SJSA1 (cell line): ENCODE results near the gene PSMC1. TPM values are rescaled to one million over a fixed set of nuclear protein-coding genes. Genes with fewer than 3 reads are reported as not detected.

Experiments
- DNase-seq, 2 experiments: peaks; one replicate each; pipeline ENCODE4 v3.0.0-alpha.2; 2015 to 2020; ENCODE audit warnings: low spot score in 2 of 2, low read depth in 1 of 2
- H3K27ac ChIP-seq: fragments of 250-450 bp; sonication (Bioruptor Pico); 2 replicates; pipeline ENCODE4 v1.5.1; 2020; ENCODE audit warnings: mild to moderate bottlenecking, moderate library complexity
- H3K27me3 ChIP-seq: fragments of 250-450 bp; sonication (Bioruptor Pico); replicated peaks from 2 replicates; pipeline ENCODE4 v1.5.1; 2020; ENCODE audit warnings: mild to moderate bottlenecking, moderate library complexity
- H3K36me3 ChIP-seq: fragments of 250-450 bp; sonication (Bioruptor Pico); 2 replicates; pipeline ENCODE4 v1.5.1; 2020; ENCODE audit warnings: mild to moderate bottlenecking
- H3K4me1 ChIP-seq: fragments of 250-450 bp; sonication (Bioruptor Pico); replicated peaks from 2 replicates; pipeline ENCODE4 v1.6.1; 2021; ENCODE audit warnings: mild to moderate bottlenecking
- H3K4me3 ChIP-seq: fragments of 250-450 bp; sonication (Bioruptor Pico); 2 replicates; pipeline ENCODE4 v1.5.1; 2020; ENCODE audit warnings: mild to moderate bottlenecking
- H3K9me3 ChIP-seq: fragments of 250-450 bp; sonication (Bioruptor Pico); replicated peaks from 2 replicates; pipeline ENCODE4 v1.5.1; 2020; ENCODE audit warnings: mild to moderate bottlenecking
- total RNA-seq: library from RNA; depleted of rRNA; stranded (reverse); fragments of >200 nt; shearing (Covaris generic); gene quantifications from 2 replicates; pipeline ENCODE4 v1.2.3, GENCODE V29; 2014

Gene PSMC1
- total RNA-seq, 1 experiment from 2014 or later: 401 TPM

DNA sequence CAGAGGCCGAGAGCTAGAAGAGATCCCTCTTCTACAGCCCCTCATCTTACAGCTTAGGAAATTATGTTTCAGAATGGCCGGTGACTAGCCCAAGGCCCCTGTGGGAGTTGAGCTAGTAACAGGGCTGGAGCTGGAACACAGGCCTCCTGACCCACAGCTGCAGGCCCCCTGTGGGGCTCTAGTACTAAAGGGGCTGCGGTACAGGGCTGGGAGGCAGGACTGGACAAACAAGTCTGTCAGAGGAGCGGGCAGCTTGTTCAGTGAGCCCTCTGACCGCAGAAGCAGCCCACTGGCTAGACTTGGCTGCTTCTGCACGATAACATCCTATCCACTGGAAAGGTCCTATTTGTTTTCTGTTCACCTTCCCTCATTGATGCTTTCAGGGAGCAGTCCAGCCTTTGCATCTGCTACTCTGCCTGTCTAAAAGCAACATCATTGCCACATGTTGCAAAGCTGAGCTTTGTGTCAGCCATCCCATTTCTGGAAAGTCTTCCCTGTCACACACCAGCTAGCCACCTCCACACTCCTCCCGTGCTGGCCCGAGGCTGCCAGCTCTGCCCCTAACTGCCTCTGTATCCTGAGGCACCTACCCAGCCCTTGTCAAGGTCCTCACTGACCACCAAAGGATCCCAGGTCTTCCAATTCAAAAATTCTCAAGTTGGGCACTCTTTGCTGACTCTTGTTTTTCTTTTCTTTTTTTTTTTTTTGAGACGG lies 10.2 kb downstream of the PSMC1 start:
- Histone ChIP-seq H3K27ac (no peak overlapping the region), H3K4me3 (no peak overlapping the region), H3K4me1 (no peaks in the 10 kb centered on the region), H3K9me3 (no peaks in the 10 kb centered on the region), H3K27me3 (no peaks in the 10 kb centered on the region), H3K36me3 (peaks cover 90% of the 10 kb centered on the region)
- DNase-seq: no peak

DNA sequence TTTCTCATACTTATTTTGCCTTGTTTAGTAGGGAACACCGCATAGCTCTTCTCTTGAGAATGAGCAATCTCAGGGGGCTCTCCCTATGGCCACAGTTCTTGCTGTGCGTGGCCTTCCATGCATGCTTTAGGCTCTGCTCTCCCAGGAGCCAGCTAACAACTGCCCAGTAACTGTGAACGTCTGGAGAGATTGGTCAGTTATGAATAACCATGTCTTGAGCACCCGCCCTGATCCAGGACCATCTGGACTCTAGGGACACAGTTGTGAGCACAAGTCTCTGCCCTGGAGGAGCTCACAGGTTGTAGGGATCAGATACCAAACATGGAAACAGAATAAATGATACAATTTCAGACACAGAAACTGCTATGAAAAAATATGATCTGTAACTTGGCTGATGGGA lies 12.1 kb downstream of the PSMC1 start:
- H3K27me3 ChIP-seq: no peaks in the 10 kb centered on the region
- H3K36me3 ChIP-seq: peaks cover 95% of the 10 kb centered on the region

DNA sequence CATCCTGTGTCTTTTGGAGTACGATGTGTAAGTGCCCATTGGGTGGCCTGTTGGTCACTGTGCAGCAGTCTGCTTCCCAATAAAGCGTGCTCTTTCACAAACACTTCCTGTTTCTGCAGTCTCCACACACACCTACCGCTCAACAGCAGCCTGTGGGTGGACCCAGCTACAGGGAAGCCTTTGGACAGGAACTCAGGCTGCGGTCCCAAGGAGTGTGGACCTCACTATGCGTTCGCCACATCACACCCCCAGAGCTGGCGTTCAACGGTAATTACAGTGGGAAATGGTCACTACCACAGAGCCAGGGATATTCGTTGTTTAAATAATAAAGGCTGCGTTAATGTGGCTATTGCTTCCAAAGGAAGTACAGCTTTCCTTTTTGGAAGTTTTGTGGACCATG lies 16.2 kb downstream of the PSMC1 start:
- Histone ChIP-seq H3K4me1 (peaks cover 29% of the 10 kb centered on the region), H3K27ac (no peak overlapping the region), H3K4me3 (no peak overlapping the region), H3K9me3 (no peaks in the 10 kb centered on the region), H3K27me3 (no peaks in the 10 kb centered on the region), H3K36me3 (peaks cover 84% of the 10 kb centered on the region)
- DNase-seq: peak in 1 of 2 experiments; percentile 18

More for the DNA sequence above, 12.1 kb downstream of the PSMC1 start:
- Histone ChIP-seq H3K4me1 (no peaks in the 10 kb centered on the region), H3K4me3 (no peak overlapping the region), H3K27ac (no peak overlapping the region), H3K9me3 (no peaks in the 10 kb centered on the region)
- DNase-seq: no peak

DNA sequence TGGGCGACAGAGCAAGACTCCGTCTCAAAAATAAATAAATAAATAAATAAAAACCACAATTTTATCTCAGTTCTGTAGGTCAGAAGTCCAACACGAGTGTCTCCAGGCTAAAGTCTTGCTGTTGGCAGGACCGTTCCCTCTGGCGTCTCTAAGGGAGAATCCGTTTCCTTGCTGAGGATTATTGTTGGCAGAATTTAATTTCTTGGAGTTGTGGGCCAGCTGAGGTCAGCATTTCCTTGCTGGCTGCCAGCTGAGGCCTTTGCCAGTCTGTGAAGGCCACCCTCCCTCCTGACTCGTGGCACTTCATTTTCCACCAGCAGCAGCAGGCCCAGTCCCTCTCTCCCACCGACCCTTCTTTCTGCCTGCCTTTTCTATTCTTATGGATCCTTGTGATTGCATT lies 17.2 kb downstream of the PSMC1 start:
- Histone ChIP-seq H3K4me1 (peaks cover 29% of the 10 kb centered on the region), H3K9me3 (no peaks in the 10 kb centered on the region), H3K36me3 (peaks cover 80% of the 10 kb centered on the region), H3K27ac (no peak overlapping the region), H3K4me3 (no peak overlapping the region), H3K27me3 (no peaks in the 10 kb centered on the region)
- DNase-seq: no peak

DNA sequence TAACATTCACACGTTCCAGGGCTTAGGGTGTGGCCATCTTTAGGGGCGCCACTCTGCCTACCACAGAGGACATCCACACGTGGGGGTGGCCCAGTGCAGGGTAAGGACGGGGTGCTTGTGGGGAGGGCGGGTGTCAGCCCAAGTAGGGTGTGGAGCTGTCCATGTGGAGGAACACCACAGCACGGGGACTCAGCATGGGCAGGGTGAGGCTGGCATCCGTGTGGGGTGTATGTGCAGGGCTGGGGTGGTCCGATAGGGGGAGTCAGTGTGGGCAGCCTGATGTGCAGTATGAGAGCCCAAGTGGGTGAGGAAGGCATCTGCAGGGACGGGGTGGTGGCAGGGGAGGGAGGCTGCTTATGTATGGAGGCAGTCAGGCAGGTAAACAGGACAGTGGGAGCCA lies 17.7 kb downstream of the PSMC1 start:
- peak; percentile 4 to 34 for DNase-seq
- Histone ChIP-seq H3K4me1 (peaks cover 29% of the 10 kb centered on the region), H3K27ac (no peak overlapping the region), H3K27me3 (no peaks in the 10 kb centered on the region), H3K9me3 (no peaks in the 10 kb centered on the region), H3K36me3 (peaks cover 79% of the 10 kb centered on the region), H3K4me3 (no peak overlapping the region)

DNA sequence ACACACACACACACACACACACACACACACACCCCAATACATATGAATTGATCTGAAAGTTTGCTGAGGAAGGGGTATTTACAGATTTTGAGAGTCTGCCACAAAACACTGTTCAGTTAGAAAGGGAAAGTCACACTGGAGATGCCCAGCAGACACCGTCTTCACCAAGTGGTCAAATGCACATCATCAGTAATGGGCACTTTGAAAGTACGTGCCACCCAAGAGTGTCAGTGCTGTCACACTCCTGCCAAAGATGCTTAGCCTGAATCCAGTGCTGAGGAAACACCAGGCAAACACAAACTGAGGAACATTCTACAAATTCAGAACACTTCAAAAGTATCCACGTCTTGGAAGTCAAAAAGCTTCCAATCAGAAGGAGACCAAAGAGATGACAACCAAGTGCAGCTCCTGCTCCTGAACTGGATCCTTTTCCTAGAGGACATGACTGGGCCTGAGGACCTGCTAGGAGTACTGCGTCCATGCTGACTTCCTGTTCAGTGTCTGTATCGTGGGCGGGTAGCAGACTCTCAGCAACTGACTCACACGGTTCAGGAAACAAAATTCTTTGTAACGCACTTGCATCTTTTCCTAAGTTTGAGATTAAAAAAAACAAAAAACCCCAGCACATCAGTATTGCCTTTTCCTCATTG lies 18.6 kb downstream of the PSMC1 start:
- Histone ChIP-seq H3K9me3 (no peaks in the 10 kb centered on the region), H3K36me3 (peaks cover 71% of the 10 kb centered on the region), H3K4me1 (peaks cover 29% of the 10 kb centered on the region), H3K27ac (peak overlapping the region; percentile 70), H3K27me3 (no peaks in the 10 kb centered on the region), H3K4me3 (no peak overlapping the region)
- DNase-seq: peak; percentile 46 to 62

DNA sequence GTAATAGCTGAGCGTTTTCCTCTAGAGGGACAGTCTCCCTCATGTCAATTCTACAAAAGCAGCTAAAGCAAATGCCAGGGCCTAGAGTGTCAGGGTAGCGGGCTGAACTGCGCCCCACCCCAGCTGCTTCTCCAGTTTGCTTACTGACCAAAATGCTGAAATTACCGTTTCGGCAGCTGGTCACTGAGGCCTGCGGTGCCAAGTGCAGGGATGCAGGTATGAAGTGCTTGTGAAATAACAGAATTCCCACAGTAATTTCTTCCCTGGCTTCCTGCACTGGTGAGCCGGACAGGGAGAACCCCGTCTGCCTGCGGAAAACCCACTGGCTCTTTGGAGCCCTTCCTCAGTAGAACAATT lies 19.1 kb downstream of the PSMC1 start:
- H3K27ac ChIP-seq: peak overlapping the region; percentile 70
- H3K4me3 ChIP-seq: no peak overlapping the region
- H3K9me3 ChIP-seq: no peaks in the 10 kb centered on the region
- DNase-seq: peak in 1 of 2 experiments; percentile 27
- peaks cover 31% of the 10 kb centered on the region for H3K4me1 ChIP-seq
- H3K36me3 ChIP-seq: peaks cover 70% of the 10 kb centered on the region
- no peaks in the 10 kb centered on the region for H3K27me3 ChIP-seq

DNA sequence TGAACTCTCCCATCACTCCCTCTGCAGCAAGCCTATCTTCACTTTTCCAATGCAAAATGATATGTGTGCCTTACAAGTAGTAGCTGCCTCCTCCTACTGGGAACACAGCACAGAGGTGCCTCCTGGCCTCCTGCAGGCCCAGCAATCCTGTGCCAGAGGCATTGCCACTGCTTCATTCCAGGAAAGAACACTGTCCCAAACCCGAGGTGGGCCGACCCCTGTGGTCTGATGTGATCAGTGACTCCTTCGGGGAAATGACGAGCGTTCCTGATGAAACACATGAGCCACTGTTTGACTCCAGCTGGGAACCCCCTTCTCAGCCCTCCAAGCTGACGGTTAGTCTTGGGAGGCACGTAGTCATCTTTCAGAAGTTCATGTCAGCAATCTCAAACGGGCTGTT lies 19.5 kb downstream of the PSMC1 start:
- H3K36me3 ChIP-seq: peaks cover 70% of the 10 kb centered on the region
- H3K9me3 ChIP-seq: no peaks in the 10 kb centered on the region
- peak; percentile 59 to 82 for DNase-seq
- no peak overlapping the region for H3K4me3 ChIP-seq
- peaks cover 35% of the 10 kb centered on the region for H3K4me1 ChIP-seq
- H3K27ac ChIP-seq: peak overlapping the region; percentile 70
- no peaks in the 10 kb centered on the region for H3K27me3 ChIP-seq

DNA sequence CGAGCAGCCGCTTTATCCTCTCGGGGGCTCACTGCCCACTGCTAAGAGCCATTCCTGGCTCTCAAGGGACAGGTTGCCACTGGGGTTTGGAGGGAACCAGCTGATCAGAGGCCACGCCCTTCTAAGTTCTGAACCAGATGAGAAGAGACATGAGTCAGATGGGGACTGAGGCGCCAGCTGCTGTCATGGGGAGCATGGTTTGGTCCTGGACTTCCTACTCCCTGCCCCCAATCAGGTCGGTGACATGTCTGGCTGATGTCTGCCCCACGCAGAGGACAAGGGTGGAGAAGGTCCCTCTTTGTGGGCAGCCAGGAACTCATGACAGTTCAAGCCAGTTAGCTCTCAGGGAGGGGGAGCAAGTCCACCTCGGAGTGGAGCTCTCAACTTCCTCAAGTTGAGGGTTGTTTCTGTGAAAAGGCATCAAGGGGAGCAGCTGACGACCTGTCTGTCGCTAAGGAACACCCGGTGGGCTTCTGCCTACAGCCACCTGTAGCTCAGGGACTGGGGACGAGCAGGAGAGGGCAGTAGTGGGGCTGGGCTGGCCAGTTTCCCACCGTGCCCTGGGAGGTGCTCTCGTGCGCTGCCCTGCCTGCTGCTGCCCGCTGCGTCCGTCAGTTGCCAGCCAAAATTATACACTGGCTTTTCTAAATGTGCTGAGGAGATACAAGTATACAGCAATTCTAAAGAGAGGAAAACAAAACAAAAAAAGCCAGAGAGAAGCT lies 20.5 kb downstream of the PSMC1 start:
- DNase-seq: peak; percentile 46 to 71
- Histone ChIP-seq H3K36me3 (peaks cover 60% of the 10 kb centered on the region), H3K4me3 (no peak overlapping the region), H3K4me1 (peaks cover 44% of the 10 kb centered on the region), H3K9me3 (no peaks in the 10 kb centered on the region), H3K27me3 (no peaks in the 10 kb centered on the region), H3K27ac (peak overlapping the region; percentile 70)

DNA sequence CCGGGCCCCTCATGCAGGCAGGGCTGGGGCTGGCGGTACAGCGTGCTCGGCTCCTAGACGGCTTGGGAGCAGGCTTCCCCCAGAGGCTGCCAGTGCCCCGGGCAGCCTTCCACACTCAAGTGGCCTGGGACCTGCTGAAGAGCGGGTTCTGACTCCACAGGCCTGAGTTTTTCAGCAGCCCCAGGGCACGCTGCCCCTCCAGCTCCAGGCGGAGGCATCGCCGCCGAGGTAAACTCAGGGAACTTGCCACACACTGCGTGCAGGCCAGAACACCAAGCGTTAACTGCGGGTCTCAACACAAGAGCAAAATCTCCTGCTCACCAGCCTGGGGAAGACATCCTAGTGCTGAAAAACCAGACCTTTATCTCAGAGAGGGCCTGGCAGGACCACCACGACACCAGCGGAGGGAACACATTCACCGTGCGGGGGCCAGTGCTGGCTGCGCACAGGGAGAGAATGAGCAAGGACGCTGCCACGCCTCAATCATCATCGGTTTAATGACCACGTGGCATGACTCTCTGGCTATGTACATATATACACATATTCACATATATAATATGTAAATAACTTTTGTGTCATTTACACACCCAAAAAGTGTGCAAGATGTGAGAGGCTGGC lies 21.3 kb downstream of the PSMC1 start:
- H3K36me3 ChIP-seq: peaks cover 53% of the 10 kb centered on the region
- no peak overlapping the region for H3K4me3 ChIP-seq
- H3K9me3 ChIP-seq: no peaks in the 10 kb centered on the region
- no peak overlapping the region for H3K27ac ChIP-seq
- H3K4me1 ChIP-seq: peaks cover 49% of the 10 kb centered on the region
- DNase-seq: peak in 1 of 2 experiments; percentile 33
- H3K27me3 ChIP-seq: no peaks in the 10 kb centered on the region

DNA sequence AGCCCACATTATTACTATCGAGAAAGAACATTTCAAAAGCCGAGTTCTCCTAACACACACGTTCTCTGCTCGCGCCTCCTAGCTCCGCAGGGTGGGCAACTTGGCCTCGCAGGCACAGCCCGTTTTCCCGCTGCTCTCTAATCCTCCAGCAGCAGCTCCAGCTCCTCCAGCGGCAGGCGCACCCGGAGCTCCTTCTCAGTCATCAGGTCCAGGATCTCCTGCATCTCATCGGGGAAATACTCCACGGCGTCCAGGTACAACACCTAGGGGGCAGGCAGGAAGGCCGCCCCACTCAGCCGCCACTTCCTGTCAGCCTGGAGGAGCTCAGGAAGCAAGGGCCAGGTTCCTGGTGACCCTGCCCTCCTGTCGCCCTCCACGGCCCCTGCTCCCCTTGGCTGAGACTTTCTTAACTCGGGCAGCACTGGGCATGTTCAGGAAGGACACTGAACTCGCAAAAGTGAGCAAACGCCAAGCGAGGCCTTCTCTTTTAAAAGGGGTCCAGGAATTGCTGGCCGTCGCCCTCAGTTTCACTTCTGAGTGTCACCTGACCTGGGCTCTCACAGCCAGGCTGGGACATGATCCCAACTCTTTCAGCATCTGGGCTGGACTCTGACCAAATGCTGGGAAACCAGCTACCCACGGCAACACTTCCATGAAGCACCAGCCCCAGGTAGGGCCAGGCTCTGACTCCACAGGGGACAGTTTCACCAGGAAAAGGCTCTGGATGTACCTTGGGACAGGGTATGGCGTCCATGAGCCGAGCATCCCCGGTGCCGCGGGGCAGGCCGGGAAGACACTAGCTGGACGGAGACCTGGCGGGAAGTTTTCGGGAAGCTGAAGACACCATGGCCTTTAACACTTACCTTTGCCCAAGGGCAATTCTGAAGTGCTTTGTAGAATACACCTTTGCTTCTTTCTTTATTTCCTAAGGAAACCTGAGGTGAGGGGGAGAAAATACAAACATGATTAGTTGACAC lies 22.1 kb downstream of the PSMC1 start:
- H3K4me3 ChIP-seq: no peak overlapping the region
- H3K4me1 ChIP-seq: peaks cover 49% of the 10 kb centered on the region
- H3K9me3 ChIP-seq: no peaks in the 10 kb centered on the region
- H3K27ac ChIP-seq: no peak overlapping the region
- H3K27me3 ChIP-seq: no peaks in the 10 kb centered on the region
- H3K36me3 ChIP-seq: peaks cover 45% of the 10 kb centered on the region
- peak in 1 of 2 experiments; percentile 26 for DNase-seq

DNA sequence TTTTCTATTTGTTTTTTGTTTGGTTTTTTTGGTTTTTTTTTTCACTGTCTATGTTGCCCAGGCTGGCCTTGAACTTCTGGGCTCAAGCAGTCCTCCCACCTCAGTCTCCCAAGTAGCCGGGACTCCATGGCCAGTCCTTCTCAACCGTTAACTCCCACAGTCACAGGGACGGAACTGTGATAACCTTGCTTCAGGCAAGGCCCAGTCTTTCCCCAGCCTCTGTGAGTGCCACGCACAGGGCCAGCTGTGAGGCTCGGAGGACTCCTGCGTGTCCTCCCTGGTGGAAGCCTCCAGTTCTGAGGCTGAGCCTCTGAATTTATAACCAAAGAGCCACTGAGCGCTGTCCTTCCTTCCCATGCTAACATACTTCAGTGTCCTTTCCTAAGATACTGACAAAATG lies 23.7 kb downstream of the PSMC1 start:
- DNase-seq: no peak
- H3K36me3 ChIP-seq: peaks cover 35% of the 10 kb centered on the region
- no peaks in the 10 kb centered on the region for H3K27me3 ChIP-seq
- H3K9me3 ChIP-seq: no peaks in the 10 kb centered on the region
- no peak overlapping the region for H3K4me3 ChIP-seq
- peak overlapping the region; percentile 59; the same call in 1 of the 2 replicates for H3K27ac ChIP-seq
- H3K4me1 ChIP-seq: peaks cover 43% of the 10 kb centered on the region

DNA sequence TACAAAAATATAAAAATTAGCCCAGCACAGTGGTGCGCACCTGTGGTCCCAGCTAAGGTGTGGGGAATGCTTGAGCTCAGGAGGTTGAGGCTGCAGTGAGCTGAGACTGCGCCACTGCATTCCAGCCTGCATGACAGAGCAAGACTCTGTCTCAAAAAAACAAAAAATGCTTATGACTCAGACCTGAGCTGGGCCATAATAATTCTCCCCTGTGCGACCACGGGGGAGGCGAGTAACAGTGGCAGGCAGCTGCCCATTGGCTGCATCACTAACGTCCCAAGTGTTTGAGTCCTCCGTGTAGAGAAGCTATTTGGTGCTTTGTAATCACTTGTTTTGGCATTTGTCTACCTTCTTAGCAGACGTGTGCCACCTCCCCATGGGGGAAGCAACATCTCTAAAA lies 24.9 kb downstream of the PSMC1 start:
- peaks cover 32% of the 10 kb centered on the region for H3K4me1 ChIP-seq
- peak; percentile 78 to 82 for DNase-seq
- H3K36me3 ChIP-seq: peaks cover 34% of the 10 kb centered on the region
- H3K27me3 ChIP-seq: no peaks in the 10 kb centered on the region
- no peaks in the 10 kb centered on the region for H3K9me3 ChIP-seq
- no peak overlapping the region for H3K4me3 ChIP-seq
- peak overlapping the region; percentile 59 for H3K27ac ChIP-seq
